GM12873 (cell line): ENCODE data around the gene NMT1.

Experiments used
- CTCF ChIP-seq: IDR thresholded peaks from 2 replicates; pipeline ENCODE4 v1.5.1; 2012; ENCODE audit warnings: low read depth, mild to moderate bottlenecking, moderate library complexity, low read length, control low read depth; ENCODE audit not compliant: insufficient read depth; ENCODE audit errors: missing control alignments

Gene NMT1

GRCh38 chr17:45060797-45061605 lies at the start of gene NMT1:
NMT1 (plus strand) TSS chr17:45061317; CDS start chr17:45061330, 13 bp downstream.
- TF ChIP-seq CTCF = no peak

- TF ChIP-seq CTCF = no peak
Measured at GRCh38 chr17:45011767-45012166, 49.4 kb upstream of the NMT1 start.

- TF ChIP-seq CTCF = no peak
Measured at GRCh38 chr17:45013021-45013997, 47.8 kb upstream of the NMT1 start.

GRCh38 chr17:45016237-45016636 lies 44.9 kb upstream of the NMT1 start:
- TF ChIP-seq CTCF = no peak

- TF ChIP-seq CTCF = peak; percentile 56
Measured at GRCh38 chr17:45016823-45017222, 44.3 kb upstream of the NMT1 start.

GRCh38 chr17:45018514-45018847 lies 42.6 kb upstream of the NMT1 start:
- no peak for TF ChIP-seq CTCF
